Kidney (tissue), 14 donors: Measurements from ENCODE around the gene TMEM150B. TPM values are rescaled to one million over a fixed set of nuclear protein-coding genes. Genes with fewer than 3 reads are reported as not detected.
A peak's percentile ranks its signal among the peaks of the same experiment; 100 is the strongest.

Experiments
- DNase-seq, 5 donors: peaks; one replicate each; pipeline ENCODE4 v3.0.0-alpha.2; 2013 to 2020
- FAIRE-seq: peaks from 2 replicates; lab custom pipeline; 2012; peaks lifted over from hg19 to GRCh38; lab: Jason Lieb, UNC
- H3K27ac ChIP-seq, 2 donors: one replicate each; pipeline ENCODE4 v1.7.0; 2013; ENCODE audit warnings: low read depth in 2 of 2, low read length in 2 of 2, inconsistent platforms in 1 of 2
- H3K27me3 ChIP-seq: one replicate; pipeline ENCODE4 v1.7.1; 2013; ENCODE audit warnings: low read length, inconsistent platforms; ENCODE audit not compliant: control insufficient read depth, insufficient read depth
- H3K36me3 ChIP-seq, 3 donors: one replicate each; pipeline versions ENCODE4 v1.7.0 to v1.7.1; 2013; ENCODE audit warnings: low read length in 3 of 3, control low read depth in 1 of 3, inconsistent platforms in 1 of 3; ENCODE audit not compliant: insufficient read depth in 3 of 3, control insufficient read depth in 2 of 3
- H3K4me1 ChIP-seq, 3 donors: one replicate each; pipeline versions ENCODE4 v1.7.0 to v1.7.1; 2013; ENCODE audit warnings: low read length in 3 of 3, inconsistent platforms in 1 of 3, low read depth in 1 of 3; ENCODE audit not compliant: control insufficient read depth in 2 of 3, insufficient read depth in 2 of 3
- H3K4me3 ChIP-seq, 3 donors: one replicate each; pipeline versions ENCODE4 v1.7.0 to v1.8.1; 2013; ENCODE audit warnings: low read length in 3 of 3, control low read depth in 1 of 3, inconsistent platforms in 1 of 3
- H3K9ac ChIP-seq, 3 donors: one replicate each; pipeline versions ENCODE4 v1.7.0 to v1.7.1; 2013; ENCODE audit warnings: low read length in 3 of 3, control low read depth in 1 of 3, inconsistent platforms in 1 of 3
- H3K9me3 ChIP-seq, 3 donors: one replicate each; pipeline versions ENCODE4 v1.7.0 to v1.7.1; 2013; ENCODE audit warnings: low read length in 3 of 3, control low read depth in 1 of 3, inconsistent platforms in 1 of 3; ENCODE audit not compliant: control insufficient read depth in 2 of 3, insufficient read depth in 1 of 3
- CTCF ChIP-seq: IDR thresholded peaks from 3 replicates; pipeline ENCODE4 v1.5.1; 2012; ENCODE audit warnings: mild to moderate bottlenecking, moderate library complexity, borderline replicate concordance; ENCODE audit not compliant: insufficient read depth; ENCODE audit errors: extremely low read depth
- intact Hi-C: fragments of 100-400 bp; cut with DNase I; formaldehyde crosslinking; loops from one replicate; pipeline ENCODE4 v1.11.1; 2022
- polyA plus RNA-seq: library from polyadenylated mRNA; stranded (reverse); fragments of 350-450 nt; fragmentation: Illumina TruSeq; extraction: RNeasy Lipid Tissue Mini Kit (QIAGEN cat#74804); gene quantifications from one replicate; pipeline ENCODE4 v1.2.3, GENCODE V29; 2014; ENCODE audit warnings: low read depth, low replicate concordance; ENCODE audit not compliant: insufficient read depth
- total RNA-seq: library from RNA; stranded (reverse); fragmentation: NEBNext Ultra II Directional; extraction: Animal tissue kit (Norgen Biotek cat#: 25700); gene quantifications from one replicate; pipeline ENCODE4 v1.2.1, GENCODE V29; 2021
- donor health status: control.
- donor health status: control.
- donor health status: control.
- donor health status: control.
- donor health status: control.
- donor health status: DM: yes; HTN: yes; CAD: no.
- donor health status: Normal renal cell carcinoma (clear cell type).

TMEM150B gene
- total and polyA plus RNA-seq, 2 donors from 2014 or later = 3.6 to 5.4 TPM

GRCh38 chr19:55278391-55279135, 46.6 kb downstream of the TMEM150B start:
- no peaks in the 10 kb centered on the region for H3K9me3 ChIP-seq
- H3K9ac ChIP-seq = no peak overlapping the region
- H3K4me1 ChIP-seq = peaks cover 0 to 6% (median 0%) of the 10 kb centered on the region in 3 donors
- peak overlapping the region in 2 of 3 donors; percentile 42 to 99 for H3K4me3 ChIP-seq
- no peak overlapping the region for H3K27ac ChIP-seq
- DNase-seq (no peak), FAIRE-seq (no peak)
- no peak for TF ChIP-seq CTCF
- H3K36me3 ChIP-seq = peaks cover 0 to 14% (median under 1%) of the 10 kb centered on the region in 3 donors
- H3K27me3 ChIP-seq = no peaks in the 10 kb centered on the region
- intact Hi-C loops = no loop called here

- FAIRE-seq (no peak), DNase-seq (peak in 1 of 5 donors; percentile 68)
- no peak overlapping the region for H3K27ac ChIP-seq
- peaks cover 0 to 17% (median 5%) of the 10 kb centered on the region in 3 donors for H3K36me3 ChIP-seq
- no peak for TF ChIP-seq CTCF
- no peaks in the 10 kb centered on the region for H3K27me3 ChIP-seq
- intact Hi-C loops = no loop called here
- no peaks in the 10 kb centered on the region for H3K9me3 ChIP-seq
- H3K4me1 ChIP-seq = peaks cover 0 to 6% (median 0%) of the 10 kb centered on the region in 3 donors
- no peak overlapping the region for H3K9ac ChIP-seq
- no peak overlapping the region for H3K4me3 ChIP-seq
These were observed 47.6 kb downstream of the TMEM150B start for GRCh38 chr19:55277494-55277893.

GRCh38 chr19:55276720-55277430, 48.3 kb downstream of the TMEM150B start:
- no peak overlapping the region for H3K9ac ChIP-seq
- H3K4me1 ChIP-seq = peaks cover 0 to 6% (median 0%) of the 10 kb centered on the region in 3 donors
- H3K27ac ChIP-seq = no peak overlapping the region
- no peak for DNase-seq
- FAIRE-seq = no peak
- no peak for TF ChIP-seq CTCF
- intact Hi-C loops = no loop called here
- H3K4me3 ChIP-seq = no peak overlapping the region
- H3K36me3 ChIP-seq = peaks cover 0 to 19% (median 7%) of the 10 kb centered on the region in 3 donors
- no peaks in the 10 kb centered on the region for H3K9me3 ChIP-seq
- no peaks in the 10 kb centered on the region for H3K27me3 ChIP-seq
